NT2/D1 (cell line): ENCODE results near the gene MIX23.

Experiments
- DNase-seq: peaks from one replicate; pipeline ENCODE4 v3.0.0-alpha.2; 2011; ENCODE audit warnings: low read depth, low spot score
- H3K27me3 ChIP-seq: 2 replicates; pipeline ENCODE4 v1.6.0; 2011; ENCODE audit warnings: mild to moderate bottlenecking; ENCODE audit not compliant: insufficient read length, insufficient read depth
- H3K36me3 ChIP-seq: 2 replicates; pipeline ENCODE4 v1.6.1; 2011; ENCODE audit warnings: mild to moderate bottlenecking, low read length, mixed read lengths; ENCODE audit not compliant: insufficient read depth, insufficient read length
- H3K4me1 ChIP-seq: 2 replicates; pipeline ENCODE4 v1.5.1; 2011; ENCODE audit not compliant: insufficient read depth, insufficient read length
- H3K4me3 ChIP-seq: 2 replicates; pipeline ENCODE4 v1.5.1; 2011; ENCODE audit warnings: low read depth; ENCODE audit not compliant: insufficient read length
- H3K9ac ChIP-seq: 2 replicates; pipeline ENCODE4 v1.6.0; 2011; ENCODE audit warnings: low read depth; ENCODE audit not compliant: insufficient read length
- H3K9me3 ChIP-seq: 2 replicates; pipeline ENCODE4 v1.5.1; 2011; ENCODE audit warnings: mild to moderate bottlenecking, low read length; ENCODE audit not compliant: insufficient read depth
- SUZ12 ChIP-seq: IDR thresholded peaks from 2 replicates; pipeline ENCODE4 v1.6.1; 2011; ENCODE audit not compliant: insufficient read length, insufficient read depth; ENCODE audit errors: extremely low read depth
- YY1 ChIP-seq: IDR thresholded peaks from 2 replicates; pipeline ENCODE4 v1.6.1; 2011; ENCODE audit not compliant: insufficient read length, insufficient read depth
- ZNF274 ChIP-seq: IDR thresholded peaks from 2 replicates; pipeline ENCODE4 v1.6.1; 2011; ENCODE audit warnings: mild to moderate bottlenecking, low read depth, low read length

Gene MIX23

DNA sequence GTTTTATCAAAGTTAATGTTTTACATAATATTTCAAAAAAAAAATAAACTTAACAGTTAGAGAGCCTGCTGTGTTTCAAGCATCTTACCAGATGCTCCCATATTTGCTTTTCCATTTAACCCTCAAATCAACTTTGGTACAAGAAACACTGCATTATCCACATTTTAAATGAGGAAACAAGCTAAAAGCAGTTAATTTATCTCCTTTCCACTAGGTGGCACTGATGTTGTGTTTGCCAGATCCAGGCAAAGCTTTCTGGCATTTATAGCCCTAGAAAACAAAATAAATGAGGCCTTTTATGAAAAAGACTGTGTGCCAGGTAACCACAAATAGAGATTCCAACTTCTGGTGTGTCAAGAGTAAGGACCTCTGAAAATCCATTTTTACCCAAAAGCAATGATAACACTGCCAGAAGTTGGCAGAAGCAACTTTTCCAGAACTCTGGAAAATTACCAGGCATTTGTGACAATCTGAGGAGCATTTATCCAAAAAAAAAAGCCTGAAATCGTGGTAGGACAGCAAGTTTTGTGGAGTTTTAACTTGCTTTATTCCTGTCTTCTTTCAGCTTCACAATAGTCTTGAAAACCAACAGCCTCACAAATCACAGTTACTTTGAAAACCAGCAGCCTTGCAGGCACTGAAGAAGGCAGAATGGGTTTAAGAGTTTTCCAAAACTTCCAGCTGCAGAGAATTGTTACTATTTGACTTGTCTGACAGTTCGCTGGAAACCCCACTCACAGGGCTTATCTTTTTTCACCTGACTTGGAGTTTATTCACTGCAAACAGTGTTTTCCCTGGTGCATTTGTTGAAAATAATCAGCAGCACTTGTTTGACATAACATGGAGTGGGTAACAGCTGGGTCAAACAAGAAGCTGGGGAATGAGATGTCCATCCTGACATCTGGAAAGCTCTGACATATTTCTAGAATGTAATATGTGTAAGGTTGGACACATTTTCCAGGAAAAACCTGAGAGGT lies 10.1 kb upstream of the MIX23 start:
- DNase-seq, result no peak
- no peaks in the 10 kb centered on the region for H3K9me3 ChIP-seq
- TF ChIP-seq YY1, result no peak
- no peak for TF ChIP-seq SUZ12
- no peak for TF ChIP-seq ZNF274
- H3K4me3 ChIP-seq, result no peak overlapping the region
- H3K9ac ChIP-seq, result no peak overlapping the region
- H3K36me3 ChIP-seq, result no peaks in the 10 kb centered on the region
- no peaks in the 10 kb centered on the region for H3K4me1 ChIP-seq
- H3K27me3 ChIP-seq, result no peaks in the 10 kb centered on the region

DNA sequence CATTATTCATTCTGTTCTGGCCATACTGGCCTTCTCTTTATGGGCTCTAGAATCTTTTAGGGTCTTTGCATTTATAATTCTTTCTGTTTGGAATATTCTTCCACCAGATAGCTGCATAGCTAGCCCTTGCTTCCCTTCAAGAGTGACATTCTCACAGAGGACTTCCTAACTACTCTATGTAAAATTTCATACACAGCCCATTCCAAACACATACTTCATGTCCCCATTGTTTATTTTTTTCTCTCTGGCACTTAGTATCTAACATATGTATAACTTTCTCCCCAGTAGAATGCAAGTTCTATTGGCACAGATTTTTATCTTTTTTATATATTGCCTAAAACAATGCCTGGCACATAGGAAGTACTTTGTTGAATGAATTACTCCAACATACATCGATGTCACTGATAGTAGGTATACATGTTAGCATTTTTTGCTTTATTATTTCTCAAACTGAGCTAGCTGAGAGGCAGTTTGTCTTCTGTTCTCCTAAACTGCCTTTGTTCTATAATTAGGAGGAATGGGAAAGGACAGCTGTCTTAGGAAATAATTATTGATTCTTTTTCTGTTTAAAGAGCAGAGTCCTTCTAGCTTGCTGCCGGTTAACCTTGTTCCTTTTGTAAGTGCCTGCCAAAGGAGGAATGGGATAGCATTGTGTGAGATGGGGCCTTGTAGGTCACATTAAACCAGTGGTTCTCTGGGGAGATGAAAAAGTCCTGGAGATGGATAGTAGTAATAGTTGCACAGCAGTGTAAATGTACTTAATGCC lies 8.8 kb upstream of the MIX23 start:
- Histone ChIP-seq H3K27me3 (no peaks in the 10 kb centered on the region), H3K4me1 (no peaks in the 10 kb centered on the region), H3K36me3 (no peaks in the 10 kb centered on the region), H3K9ac (no peak overlapping the region), H3K9me3 (no peaks in the 10 kb centered on the region), H3K4me3 (no peak overlapping the region)
- no peak for TF ChIP-seq YY1
- no peak for TF ChIP-seq ZNF274
- TF ChIP-seq SUZ12, result no peak
- no peak for DNase-seq

DNA sequence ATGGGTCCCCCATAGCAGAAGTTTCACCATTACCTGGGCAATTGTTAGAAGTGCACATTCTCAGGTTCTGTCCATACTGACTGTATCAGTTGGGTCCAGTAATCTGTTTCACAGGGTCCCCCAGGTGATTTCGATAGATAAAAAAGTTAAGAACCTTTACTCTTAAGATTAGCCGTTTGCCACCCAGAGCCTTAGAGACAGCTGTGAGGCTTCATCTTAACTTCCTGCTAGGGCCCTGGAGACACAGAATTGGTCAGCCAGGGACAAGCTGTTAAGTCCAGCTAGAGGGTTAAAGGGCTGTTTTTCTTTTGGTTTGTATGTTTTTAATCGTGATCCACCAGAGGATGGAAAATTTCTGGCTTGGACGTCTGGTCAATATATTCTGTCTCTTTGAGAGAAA lies 7.6 kb upstream of the MIX23 start:
- Histone ChIP-seq H3K9ac (no peak overlapping the region), H3K4me1 (no peaks in the 10 kb centered on the region), H3K27me3 (no peaks in the 10 kb centered on the region), H3K9me3 (no peaks in the 10 kb centered on the region), H3K4me3 (no peak overlapping the region), H3K36me3 (peaks cover 3% of the 10 kb centered on the region)
- no peak for DNase-seq
- no peak for TF ChIP-seq YY1
- TF ChIP-seq SUZ12, result no peak
- no peak for TF ChIP-seq ZNF274

DNA sequence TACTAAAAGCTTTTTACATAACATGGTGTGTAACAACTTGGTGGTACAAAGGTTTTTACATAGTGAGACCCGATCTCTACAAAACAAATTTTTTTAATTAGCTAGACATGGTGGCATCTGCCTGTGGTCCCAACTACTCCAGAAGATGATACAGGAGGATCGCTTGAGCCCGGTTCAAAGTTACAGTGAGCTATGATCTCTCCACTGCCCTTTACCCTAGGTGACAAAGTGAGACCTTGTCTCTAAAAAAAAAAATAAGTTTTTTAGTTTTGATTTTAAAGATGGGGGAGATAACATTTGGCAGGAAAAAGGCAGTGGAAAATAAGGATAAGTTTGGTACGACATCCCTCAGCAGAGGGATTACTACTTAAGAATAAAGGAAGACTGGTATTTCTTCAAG lies 6.9 kb upstream of the MIX23 start:
- no peak overlapping the region for H3K9ac ChIP-seq

DNA sequence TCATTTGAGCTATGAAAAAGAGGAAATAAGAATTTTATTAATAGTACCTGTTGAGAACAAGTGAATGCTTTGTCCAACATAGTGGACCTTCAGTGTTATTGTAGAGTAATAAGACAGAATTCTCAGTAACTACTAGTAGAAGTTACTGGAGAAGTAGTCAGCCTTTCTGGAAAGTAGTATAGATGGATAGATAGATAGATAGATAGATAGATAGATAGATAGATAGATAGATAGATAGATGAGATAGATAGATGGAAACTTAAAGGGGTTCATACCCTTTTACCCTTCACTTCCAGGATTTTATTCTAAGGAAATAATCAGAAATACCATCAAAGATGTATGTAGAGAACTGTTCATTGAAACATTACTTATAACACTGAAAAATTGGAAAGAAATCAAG lies 6.2 kb upstream of the MIX23 start:
- H3K27me3 ChIP-seq, result no peaks in the 10 kb centered on the region
- no peaks in the 10 kb centered on the region for H3K4me1 ChIP-seq
- DNase-seq, result no peak
- H3K4me3 ChIP-seq, result no peak overlapping the region
- peaks cover 3% of the 10 kb centered on the region for H3K36me3 ChIP-seq
- no peak overlapping the region for H3K9ac ChIP-seq
- no peak for TF ChIP-seq ZNF274
- H3K9me3 ChIP-seq, result no peaks in the 10 kb centered on the region

More for the DNA sequence above, 6.9 kb upstream of the MIX23 start:
- H3K36me3 ChIP-seq, result peaks cover 3% of the 10 kb centered on the region
- TF ChIP-seq YY1 (no peak), SUZ12 (no peak), ZNF274 (no peak)
- no peaks in the 10 kb centered on the region for H3K27me3 ChIP-seq
- no peak for DNase-seq
- H3K4me1 ChIP-seq, result no peaks in the 10 kb centered on the region
- H3K4me3 ChIP-seq, result no peak overlapping the region
- no peaks in the 10 kb centered on the region for H3K9me3 ChIP-seq

DNA sequence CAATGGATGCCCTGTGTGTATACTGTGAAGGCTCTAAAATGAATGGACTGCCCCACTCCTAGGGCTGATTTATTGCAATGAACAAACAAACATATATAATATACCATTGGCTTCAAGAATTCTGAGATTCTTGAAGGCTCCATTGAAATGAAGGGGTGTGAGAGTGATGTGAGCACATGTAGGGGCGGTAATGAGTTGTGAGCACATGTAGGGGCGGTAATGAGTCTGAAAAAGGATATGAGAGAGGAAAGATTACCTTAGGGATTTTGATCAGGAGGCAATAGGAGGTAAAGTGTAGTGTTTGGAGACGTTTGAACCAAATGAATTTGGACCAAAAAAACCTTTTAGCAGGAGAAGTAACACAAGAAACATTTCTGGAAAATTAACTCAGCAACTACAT lies 4.7 kb upstream of the MIX23 start:
- TF ChIP-seq ZNF274, result no peak
- no peak for TF ChIP-seq SUZ12
- DNase-seq, result no peak
- peaks cover 3% of the 10 kb centered on the region for H3K36me3 ChIP-seq
- H3K9me3 ChIP-seq, result no peaks in the 10 kb centered on the region
- H3K27me3 ChIP-seq, result no peaks in the 10 kb centered on the region
- H3K4me3 ChIP-seq, result no peak overlapping the region
- no peak overlapping the region for H3K9ac ChIP-seq
- no peaks in the 10 kb centered on the region for H3K4me1 ChIP-seq

DNA sequence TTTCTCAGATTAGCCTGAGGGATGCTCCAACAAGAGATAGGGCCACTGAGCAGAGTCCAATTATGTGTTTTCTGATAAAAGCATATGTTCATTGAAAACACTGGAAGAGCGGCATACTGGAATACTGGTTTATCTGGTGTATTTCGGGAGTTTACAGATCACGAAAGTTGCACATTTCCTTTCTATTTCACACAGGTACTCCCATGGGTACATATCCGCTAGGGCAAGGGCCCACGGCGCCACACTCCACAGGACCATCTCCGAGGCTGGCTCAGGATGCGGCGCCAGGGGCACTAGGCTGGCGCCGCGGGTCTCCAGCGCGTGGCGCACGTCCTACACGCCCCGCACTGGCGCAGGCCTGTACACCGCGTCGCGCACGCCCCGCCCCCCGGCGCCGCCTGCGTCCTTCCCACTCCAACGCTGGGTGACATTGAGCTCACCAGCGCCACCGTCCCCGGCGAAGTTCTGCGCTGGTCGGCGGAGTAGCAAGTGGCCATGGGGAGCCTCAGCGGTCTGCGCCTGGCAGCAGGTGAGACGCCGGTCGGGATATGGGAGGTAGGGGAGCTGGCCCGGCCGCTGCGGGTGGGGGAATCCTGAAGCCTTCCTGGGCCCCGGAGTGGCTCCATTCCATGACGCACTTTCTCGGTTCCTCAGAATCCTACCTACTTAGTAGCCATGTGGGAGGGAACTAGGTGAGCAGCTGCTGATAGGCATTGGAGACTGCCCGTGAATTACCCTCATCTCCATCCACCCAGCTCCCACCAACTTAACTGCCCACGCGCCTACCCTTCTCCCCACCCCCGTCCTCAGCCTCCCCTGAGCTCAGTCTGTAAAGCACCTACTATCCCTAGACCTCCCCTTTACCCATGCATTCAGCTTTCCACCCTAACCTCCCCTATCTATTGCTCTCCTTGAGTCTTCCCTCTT lies 1.0 kb upstream of the MIX23 start, which contains the start of gene FAM162A:
Gene FAM162A (plus strand): TSS at position 412 of the 927 bp plus-strand sequence. CDS start 84 bp downstream, at position 496.
- Histone ChIP-seq H3K4me1 (no peaks in the 10 kb centered on the region), H3K27me3 (no peaks in the 10 kb centered on the region), H3K36me3 (peaks cover 22% of the 10 kb centered on the region), H3K4me3 (peak within 1 kb of the TSS; percentile 91), H3K9ac (peak within 1 kb of the TSS; percentile 89), H3K9me3 (no peaks in the 10 kb centered on the region)
- DNase-seq, result peak; percentile 89
- no peak for TF ChIP-seq YY1
- no peak for TF ChIP-seq SUZ12
- no peak for TF ChIP-seq ZNF274
